ENCODE data around the gene CADM2. TPM values are rescaled to one million over a fixed set of nuclear protein-coding genes. Genes with fewer than 3 reads are reported as not detected.

Gene CADM2
- total RNA-seq, 1 donor from 2014 or later, result 2.9 TPM

DNA sequence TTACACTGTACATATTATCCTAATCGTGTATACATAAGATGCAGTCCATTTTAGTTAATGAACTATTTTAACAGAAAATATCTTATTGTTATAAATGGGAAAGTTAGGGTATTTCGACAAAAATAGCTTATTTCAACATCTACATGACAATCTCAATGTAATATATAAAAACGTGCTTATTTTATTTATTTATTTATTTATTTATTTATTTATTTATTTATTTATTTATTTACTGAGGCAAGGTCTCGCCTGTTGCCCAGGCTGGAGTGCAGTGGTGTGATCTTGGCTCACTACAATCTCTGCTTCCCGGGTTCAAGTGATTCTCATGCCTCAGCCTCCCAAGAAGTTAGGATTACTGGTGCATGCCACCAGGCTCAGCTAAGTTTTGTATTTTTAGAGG, 614.2 kb downstream of the CADM2 start:
- Mint-ChIP-seq H3K27me3 (ENCODE audit: low read depth, unreplicated experiment) (no peaks in the 10 kb centered on the region), H3K36me3 (ENCODE audit: low read depth, unreplicated experiment) (no peaks in the 10 kb centered on the region), H3K27ac (ENCODE audit: unreplicated experiment) (no peak overlapping the region), H3K4me3 (ENCODE audit: unreplicated experiment) (no peak overlapping the region), H3K4me1 (ENCODE audit: low read depth, unreplicated experiment) (peaks cover 14% of the 10 kb centered on the region), H3K9me3 (ENCODE audit: unreplicated experiment) (no peaks in the 10 kb centered on the region)
- no peaks in the 10 kb centered on the region for H3K36me3 ChIP-seq (ENCODE audit: insufficient read depth, low read length)
- no peak for TF ChIP-seq EZH2 (IDR thresholded peaks at IDR 0.05; ENCODE audit: insufficient read depth, low read length)
- TF ChIP-seq, protein P1, sequence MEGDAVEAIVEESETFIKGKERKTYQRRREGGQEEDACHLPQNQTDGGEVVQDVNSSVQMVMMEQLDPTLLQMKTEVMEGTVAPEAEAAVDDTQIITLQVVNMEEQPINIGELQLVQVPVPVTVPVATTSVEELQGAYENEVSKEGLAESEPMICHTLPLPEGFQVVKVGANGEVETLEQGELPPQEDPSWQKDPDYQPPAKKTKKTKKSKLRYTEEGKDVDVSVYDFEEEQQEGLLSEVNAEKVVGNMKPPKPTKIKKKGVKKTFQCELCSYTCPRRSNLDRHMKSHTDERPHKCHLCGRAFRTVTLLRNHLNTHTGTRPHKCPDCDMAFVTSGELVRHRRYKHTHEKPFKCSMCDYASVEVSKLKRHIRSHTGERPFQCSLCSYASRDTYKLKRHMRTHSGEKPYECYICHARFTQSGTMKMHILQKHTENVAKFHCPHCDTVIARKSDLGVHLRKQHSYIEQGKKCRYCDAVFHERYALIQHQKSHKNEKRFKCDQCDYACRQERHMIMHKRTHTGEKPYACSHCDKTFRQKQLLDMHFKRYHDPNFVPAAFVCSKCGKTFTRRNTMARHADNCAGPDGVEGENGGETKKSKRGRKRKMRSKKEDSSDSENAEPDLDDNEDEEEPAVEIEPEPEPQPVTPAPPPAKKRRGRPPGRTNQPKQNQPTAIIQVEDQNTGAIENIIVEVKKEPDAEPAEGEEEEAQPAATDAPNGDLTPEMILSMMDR (IDR thresholded peaks at IDR 0.05; ENCODE audit: insufficient read depth, low read depth, low read length), result no peak
- no peaks in the 10 kb centered on the region for H3K4me1 ChIP-seq (ENCODE audit: insufficient read depth, low read length)
- DNase-seq (ENCODE audit: low read depth) (no peak), FAIRE-seq (no peak)
- no peak overlapping the region for H3K4me2 ChIP-seq (ENCODE audit: low read length)
- no peak overlapping the region for H3K9ac ChIP-seq (ENCODE audit: low read length)
- H2AFZ ChIP-seq (ENCODE audit: low read depth, low read length), result no peak overlapping the region
- no peak overlapping the region for H3K4me3 ChIP-seq (ENCODE audit: insufficient read depth, low read depth, low read length)
- H3K79me2 ChIP-seq (ENCODE audit: insufficient read depth, low read length), result no peaks in the 10 kb centered on the region
- H4K20me1 ChIP-seq (ENCODE audit: insufficient read depth, low read length), result no peaks in the 10 kb centered on the region
- no peaks in the 10 kb centered on the region for H3K27me3 ChIP-seq (ENCODE audit: insufficient read depth, low read length)
- H3K27ac ChIP-seq (ENCODE audit: low read depth, low read length), result no peak overlapping the region
- no peaks in the 10 kb centered on the region for H3K9me3 ChIP-seq (ENCODE audit: insufficient read depth, low read depth, low read length)

DNA sequence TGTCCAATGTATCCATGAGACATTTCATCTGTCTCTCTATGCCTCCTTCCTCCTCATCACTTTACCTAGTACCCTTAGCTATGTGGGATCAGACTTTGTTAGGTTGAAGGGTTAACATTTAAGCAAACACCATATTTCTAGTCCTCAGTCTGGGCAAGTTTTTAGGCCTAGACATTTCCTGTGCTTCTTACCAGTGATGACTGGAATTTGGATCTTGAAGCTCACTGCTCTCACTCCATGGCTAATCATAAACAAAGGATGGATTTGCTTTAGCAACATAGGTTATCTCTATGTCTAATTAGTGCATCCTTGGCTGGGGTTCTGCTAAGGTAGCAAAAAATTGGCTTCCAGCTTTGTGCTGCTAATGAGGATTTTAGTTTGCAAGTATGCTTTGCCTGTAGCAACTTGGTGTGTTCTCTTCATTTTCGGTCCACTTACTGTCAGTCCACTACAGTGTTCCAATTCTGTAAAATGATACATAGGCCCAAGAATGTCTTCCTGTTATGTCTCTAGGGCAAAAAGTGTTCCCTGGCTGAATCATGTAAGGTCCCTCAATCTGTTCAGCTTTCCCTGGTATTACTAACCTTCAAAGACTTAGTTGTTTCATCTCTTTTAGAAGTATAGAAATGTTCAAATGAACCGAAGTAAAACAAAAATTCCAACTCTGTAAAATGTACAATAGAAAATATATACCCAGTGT, 615.4 kb downstream of the CADM2 start:
- H3K4me1 Mint-ChIP-seq (ENCODE audit: low read depth, unreplicated experiment), result peaks cover 14% of the 10 kb centered on the region
- H3K27me3 Mint-ChIP-seq (ENCODE audit: low read depth, unreplicated experiment), result no peaks in the 10 kb centered on the region
- Histone ChIP-seq H3K27ac (ENCODE audit: low read depth, low read length) (no peak overlapping the region), H3K4me1 (ENCODE audit: insufficient read depth, low read length) (no peaks in the 10 kb centered on the region), H3K27me3 (ENCODE audit: insufficient read depth, low read length) (no peaks in the 10 kb centered on the region), H3K79me2 (ENCODE audit: insufficient read depth, low read length) (no peaks in the 10 kb centered on the region), H4K20me1 (ENCODE audit: insufficient read depth, low read length) (no peaks in the 10 kb centered on the region), H3K9ac (ENCODE audit: low read length) (no peak overlapping the region), H3K4me2 (ENCODE audit: low read length) (peak overlapping the region; percentile 3), H3K36me3 (ENCODE audit: insufficient read depth, low read length) (no peaks in the 10 kb centered on the region), H3K4me3 (ENCODE audit: insufficient read depth, low read depth, low read length) (no peak overlapping the region), H2AFZ (ENCODE audit: low read depth, low read length) (peak overlapping the region; percentile 7), H3K9me3 (ENCODE audit: insufficient read depth, low read depth, low read length) (no peaks in the 10 kb centered on the region)
- no peak overlapping the region for H3K4me3 Mint-ChIP-seq (ENCODE audit: unreplicated experiment)
- H3K9me3 Mint-ChIP-seq (ENCODE audit: unreplicated experiment), result no peaks in the 10 kb centered on the region
- DNase-seq (ENCODE audit: low read depth) (peak; percentile 32), FAIRE-seq (no peak)
- H3K27ac Mint-ChIP-seq (ENCODE audit: unreplicated experiment), result peak overlapping the region; percentile 82
- TF ChIP-seq, protein P1 (IDR thresholded peaks at IDR 0.05; ENCODE audit: insufficient read depth, low read depth, low read length), result no peak
- no peak for TF ChIP-seq EZH2 (IDR thresholded peaks at IDR 0.05; ENCODE audit: insufficient read depth, low read length)
- no peaks in the 10 kb centered on the region for H3K36me3 Mint-ChIP-seq (ENCODE audit: low read depth, unreplicated experiment)

DNA sequence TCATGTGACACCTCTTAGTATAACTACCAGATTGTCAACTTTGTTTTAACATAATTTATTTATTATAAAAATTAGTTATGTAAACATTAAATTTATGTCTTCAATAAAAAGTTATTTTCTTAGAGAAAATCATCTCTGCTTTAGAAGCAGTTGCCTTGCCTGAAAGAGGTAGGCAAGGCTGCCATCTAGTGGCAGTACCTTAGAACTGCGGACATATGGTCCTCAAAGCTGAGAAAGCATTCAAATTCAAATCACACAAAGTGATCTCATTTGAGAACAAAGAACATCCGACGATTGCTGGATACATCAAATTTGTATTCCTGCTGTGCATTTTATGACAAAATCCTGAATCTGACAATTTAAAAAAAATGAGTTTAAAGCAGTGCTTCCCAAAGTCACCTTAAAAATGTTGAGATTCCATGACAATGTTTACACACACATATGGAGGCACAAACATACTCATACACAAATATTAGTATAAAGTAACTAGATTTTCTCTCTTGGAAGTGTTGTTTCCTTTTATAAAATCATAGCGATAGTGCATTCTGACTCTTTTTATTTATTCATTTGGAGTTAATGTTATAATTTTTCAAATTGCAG, 617.4 kb downstream of the CADM2 start:
- Histone ChIP-seq H4K20me1 (ENCODE audit: insufficient read depth, low read length) (no peaks in the 10 kb centered on the region), H3K36me3 (ENCODE audit: insufficient read depth, low read length) (no peaks in the 10 kb centered on the region), H3K4me1 (ENCODE audit: insufficient read depth, low read length) (no peaks in the 10 kb centered on the region), H3K4me3 (ENCODE audit: insufficient read depth, low read depth, low read length) (no peak overlapping the region), H3K4me2 (ENCODE audit: low read length) (no peak overlapping the region), H3K9ac (ENCODE audit: low read length) (no peak overlapping the region), H3K27me3 (ENCODE audit: insufficient read depth, low read length) (no peaks in the 10 kb centered on the region), H3K79me2 (ENCODE audit: insufficient read depth, low read length) (no peaks in the 10 kb centered on the region), H3K9me3 (ENCODE audit: insufficient read depth, low read depth, low read length) (no peaks in the 10 kb centered on the region), H2AFZ (ENCODE audit: low read depth, low read length) (no peak overlapping the region), H3K27ac (ENCODE audit: low read depth, low read length) (no peak overlapping the region)
- DNase-seq (ENCODE audit: low read depth) (no peak), FAIRE-seq (peak; percentile 58)
- Mint-ChIP-seq H3K4me3 (ENCODE audit: unreplicated experiment) (no peak overlapping the region), H3K27me3 (ENCODE audit: low read depth, unreplicated experiment) (no peaks in the 10 kb centered on the region), H3K4me1 (ENCODE audit: low read depth, unreplicated experiment) (peaks cover 14% of the 10 kb centered on the region), H3K27ac (ENCODE audit: unreplicated experiment) (no peak overlapping the region), H3K9me3 (ENCODE audit: unreplicated experiment) (no peaks in the 10 kb centered on the region), H3K36me3 (ENCODE audit: low read depth, unreplicated experiment) (no peaks in the 10 kb centered on the region)
- TF ChIP-seq, protein P1 (IDR thresholded peaks at IDR 0.05; ENCODE audit: insufficient read depth, low read depth, low read length), result peak; percentile 95
- no peak for TF ChIP-seq EZH2 (IDR thresholded peaks at IDR 0.05; ENCODE audit: insufficient read depth, low read length)
